Measurements from ENCODE around the gene CD6. TPM values are rescaled to one million over a fixed set of nuclear protein-coding genes. Genes with fewer than 3 reads are reported as not detected.

The CD6 gene
- total RNA-seq, 4 donors from 2014 or later, result 0.16 to 0.25 TPM; not detected in 2

- no peak overlapping the region for H3K27ac ChIP-seq
- TF ChIP-seq POLR2A (IDR thresholded peaks at IDR 0.05) (no peak), CTCF (IDR thresholded peaks at IDR 0.05 in 4 of 5, conservative IDR thresholded peaks at IDR 0.05 in 1 of 5) (no peak)
- in situ Hi-C loops (cut with MboI; ENCODE audit: low sequenced_read_pairs in 4 of 4), result no loop called here
- H3K27me3 ChIP-seq, result no peaks in the 10 kb centered on the region
- peaks cover 0 to 6% of the 10 kb centered on the region in 2 donors for H3K36me3 ChIP-seq
- ATAC-seq (no peak), DNase-seq (no peak)
- H3K4me1 ChIP-seq, result peaks cover 0 to 3% of the 10 kb centered on the region in 2 donors
- H3K4me3 ChIP-seq, result no peak overlapping the region
- intact Hi-C loops (cut with DNase I; ENCODE audit: low total_unique reads), result no loop called here
- H3K9me3 ChIP-seq, result no peaks in the 10 kb centered on the region
These were observed 29.9 kb upstream of the CD6 start for GRCh38 chr11:60941371-60942119.

- no peak for ATAC-seq
- no peak overlapping the region for H3K27ac ChIP-seq
- DNase-seq, result no peak
- in situ Hi-C loops (cut with MboI; ENCODE audit: low sequenced_read_pairs in 4 of 4) (no loop called here), intact Hi-C loops (cut with DNase I; ENCODE audit: low total_unique reads) (no loop called here)
- H3K36me3 ChIP-seq, result peaks cover 0 to 6% of the 10 kb centered on the region in 2 donors
- H3K4me1 ChIP-seq, result peaks cover 0 to 3% of the 10 kb centered on the region in 2 donors
- TF ChIP-seq POLR2A (IDR thresholded peaks at IDR 0.05), result no peak
- TF ChIP-seq CTCF (IDR thresholded peaks at IDR 0.05 in 4 of 5, conservative IDR thresholded peaks at IDR 0.05 in 1 of 5), result no peak
- H3K27me3 ChIP-seq, result no peaks in the 10 kb centered on the region
- no peaks in the 10 kb centered on the region for H3K9me3 ChIP-seq
- H3K4me3 ChIP-seq, result no peak overlapping the region
These were observed 29.3 kb upstream of the CD6 start for GRCh38 chr11:60942219-60942618.

GRCh38 chr11:60942970-60943565 lies 28.4 kb upstream of the CD6 start:
- DNase-seq (no peak), ATAC-seq (no peak)
- H3K36me3 ChIP-seq, result peaks cover 0 to 6% of the 10 kb centered on the region in 2 donors
- H3K27me3 ChIP-seq, result no peaks in the 10 kb centered on the region
- intact Hi-C loops (cut with DNase I; ENCODE audit: low total_unique reads) (no loop called here), in situ Hi-C loops (cut with MboI; ENCODE audit: low sequenced_read_pairs in 4 of 4) (no loop called here)
- peak overlapping the region in 1 of 4 donors; percentile 12 for H3K27ac ChIP-seq
- no peak overlapping the region for H3K4me3 ChIP-seq
- H3K4me1 ChIP-seq, result no peaks in the 10 kb centered on the region
- TF ChIP-seq CTCF (IDR thresholded peaks at IDR 0.05 in 4 of 5, conservative IDR thresholded peaks at IDR 0.05 in 1 of 5) (no peak), POLR2A (IDR thresholded peaks at IDR 0.05) (no peak)
- no peaks in the 10 kb centered on the region for H3K9me3 ChIP-seq

GRCh38 chr11:60944490-60945294 lies 26.8 kb upstream of the CD6 start:
- H3K36me3 ChIP-seq, result no peaks in the 10 kb centered on the region
- intact Hi-C loops (cut with DNase I; ENCODE audit: low total_unique reads) (no loop called here), in situ Hi-C loops (cut with MboI; ENCODE audit: low sequenced_read_pairs in 4 of 4) (no loop called here)
- H3K27me3 ChIP-seq, result no peaks in the 10 kb centered on the region
- no peak overlapping the region for H3K27ac ChIP-seq
- H3K4me1 ChIP-seq, result no peaks in the 10 kb centered on the region
- DNase-seq (no peak), ATAC-seq (no peak)
- H3K9me3 ChIP-seq, result no peaks in the 10 kb centered on the region
- no peak overlapping the region for H3K4me3 ChIP-seq
- TF ChIP-seq POLR2A (IDR thresholded peaks at IDR 0.05) (no peak), CTCF (IDR thresholded peaks at IDR 0.05 in 4 of 5, conservative IDR thresholded peaks at IDR 0.05 in 1 of 5) (no peak)
